Naive thymus-derived CD4-positive, alpha-beta T cell (primary cell): ENCODE data around the gene TRIM26. TPM values are rescaled to one million over a fixed set of nuclear protein-coding genes. Genes with fewer than 3 reads are reported as not detected.

Experiments
- ATAC-seq: fragments of 150-1000 bp; cut with Tn5 transposase; 2 replicates; pipeline ENCODE4 v1.10.0; 2021; ENCODE audit warnings: mild to moderate bottlenecking, moderate library complexity
- CTCF ChIA-PET: fragments of 350-600 bp; sonication (Branson Sonifier 250); formaldehyde crosslinking; loops from one replicate; lab custom pipeline; 2021; ENCODE audit warnings: antibody characterized with exemption; lab: Charles Lee
- POLR2A ChIA-PET: fragments of 350-600 bp; sonication (Branson Sonifier 250); formaldehyde crosslinking; loops from one replicate; lab custom pipeline; 2021; ENCODE audit warnings: antibody characterized with exemption, inconsistent platforms; lab: Charles Lee
- DNase-seq, 9 donors: peaks; one replicate each; pipeline versions ENCODE4 v3.0.0 to v3.0.0-alpha.2; 2020 to 2022; ENCODE audit warnings: mixed read lengths in 1 of 9
- H3K27ac ChIP-seq: one replicate; pipeline ENCODE4 v1.7.0; 2013; ENCODE audit warnings: mild to moderate bottlenecking, low read depth, low read length, moderate library complexity
- H3K27me3 ChIP-seq, 2 donors: one replicate each; pipeline ENCODE4 v1.7.0; 2013; ENCODE audit warnings: low read length in 2 of 2, mild to moderate bottlenecking in 2 of 2, moderate library complexity in 2 of 2; ENCODE audit not compliant: control insufficient read depth in 2 of 2, insufficient read depth in 2 of 2
- H3K36me3 ChIP-seq, 3 experiments: 1 replicate in 2 of 3; 2 replicates in 1 of 3; pipeline ENCODE4 v1.7.0; 2013; ENCODE audit warnings: low read length in 3 of 3, mild to moderate bottlenecking in 3 of 3, moderate library complexity in 1 of 3; ENCODE audit not compliant: insufficient read depth in 3 of 3, control insufficient read depth in 2 of 3
- H3K4me1 ChIP-seq, 2 donors: one replicate each; pipeline ENCODE4 v1.7.0; 2013; ENCODE audit warnings: low read length in 2 of 2, mild to moderate bottlenecking in 2 of 2, moderate library complexity in 1 of 2; ENCODE audit not compliant: control insufficient read depth in 2 of 2, insufficient read depth in 2 of 2
- H3K4me3 ChIP-seq: 2 replicates; pipeline ENCODE4 v1.7.0; 2013; ENCODE audit warnings: mild to moderate bottlenecking, low read length
- H3K9me3 ChIP-seq, 3 experiments: 1 replicate in 2 of 3; 2 replicates in 1 of 3; pipeline ENCODE4 v1.7.0; 2013; ENCODE audit warnings: low read length in 3 of 3; ENCODE audit not compliant: control insufficient read depth in 2 of 3
- H3K27ac Mint-ChIP-seq, 9 donors: one replicate each; pipeline ENCODE4 v1.8.0; 2020 to 2022; ENCODE audit warnings: mixed read lengths in 9 of 9, mild to moderate bottlenecking in 8 of 9, moderate library complexity in 5 of 9, inconsistent platforms in 2 of 9
- H3K27me3 Mint-ChIP-seq, 5 donors: one replicate each; pipeline ENCODE4 v1.8.0; 2021 to 2022; ENCODE audit warnings: mixed read lengths in 5 of 5, mild to moderate bottlenecking in 1 of 5
- H3K36me3 Mint-ChIP-seq, 5 donors: one replicate each; pipeline ENCODE4 v1.8.0; 2020 to 2022; ENCODE audit warnings: mixed read lengths in 5 of 5, mild to moderate bottlenecking in 3 of 5, inconsistent platforms in 1 of 5
- H3K4me1 Mint-ChIP-seq, 7 donors: one replicate each; pipeline ENCODE4 v1.8.0; 2020 to 2022; ENCODE audit warnings: mixed read lengths in 7 of 7, mild to moderate bottlenecking in 3 of 7, inconsistent platforms in 1 of 7
- H3K4me3 Mint-ChIP-seq, 10 donors: one replicate each; pipeline ENCODE4 v1.8.0; 2020 to 2022; ENCODE audit warnings: mild to moderate bottlenecking in 10 of 10, mixed read lengths in 10 of 10, moderate library complexity in 6 of 10, inconsistent platforms in 2 of 10
- H3K9me3 Mint-ChIP-seq, 11 donors: one replicate each; pipeline ENCODE4 v1.8.0; 2020 to 2022; ENCODE audit warnings: mixed read lengths in 11 of 11, mild to moderate bottlenecking in 4 of 11, inconsistent platforms in 1 of 11, moderate library complexity in 1 of 11
- intact Hi-C, 2 donors: fragments of 100-400 bp; cut with micrococcal nuclease; formaldehyde crosslinking; loops; one replicate each; pipeline ENCODE4 v1.15.1; 2023
- polyA plus RNA-seq, 2 donors: library from polyadenylated mRNA; unstranded; fragments of 300-500 nt; fragmentation: Illumina TruSeq; gene quantifications; one replicate each; pipeline ENCODE4 v1.2.3, GENCODE V29; 2021
- total RNA-seq, 6 experiments: library from RNA in 5 of 6; stranded (reverse) in 5 of 6; gene quantifications; 1 replicate in 5 of 6; 2 replicates in 1 of 6; pipeline ENCODE4 v1.2.3 and lab custom pipeline; 2021 to 2026

Gene TRIM26
- total and polyA plus RNA-seq, 7 experiments from 2014 or later: 23.0 to 73.1 (median 47.6) TPM

GRCh38 chr6:30198166-30199084 lies 14.8 kb downstream of the TRIM26 start:
- H3K27ac Mint-ChIP-seq: peak overlapping the region in 1 of 9 donors; percentile 28

DNA sequence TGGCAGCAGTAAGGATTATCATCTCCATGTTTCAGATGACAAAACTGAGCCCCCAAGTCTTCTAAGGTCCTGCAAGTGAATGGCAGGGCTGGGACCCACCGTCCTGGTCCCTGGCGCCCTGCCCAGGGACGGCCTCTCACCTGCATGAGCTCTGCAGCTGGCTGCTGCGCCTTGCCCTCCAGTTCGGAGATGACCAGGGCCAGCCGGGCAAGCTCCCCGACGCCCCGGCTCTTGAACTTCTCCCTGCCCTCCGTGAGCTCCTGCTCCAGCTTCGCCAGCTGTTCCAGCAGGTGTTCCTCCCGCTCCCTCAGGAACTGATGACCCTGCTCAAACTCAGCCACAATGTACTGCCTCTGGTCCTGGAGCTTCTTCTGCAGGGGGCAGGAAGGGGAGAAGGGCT lies 16.8 kb downstream of the TRIM26 start:
- H3K27ac ChIP-seq: no peak overlapping the region
- H3K9me3 Mint-ChIP-seq: peaks cover 0 to 1% (median 0%) of the 10 kb centered on the region in 11 donors
- H3K4me1 ChIP-seq: peaks cover 0 to 5% of the 10 kb centered on the region in 2 donors
- H3K27ac Mint-ChIP-seq: no peak overlapping the region
- H3K27me3 Mint-ChIP-seq: no peaks in the 10 kb centered on the region
- no peak for ATAC-seq
- DNase-seq: no peak
- peaks cover 9 to 23% (median 13%) of the 10 kb centered on the region in 7 donors for H3K4me1 Mint-ChIP-seq
- POLR2A ChIA-PET: no interaction called here
- no peak overlapping the region for H3K4me3 ChIP-seq
- no peaks in the 10 kb centered on the region for H3K9me3 ChIP-seq
- H3K36me3 ChIP-seq: peaks cover 21 to 76% (median 28%) of the 10 kb centered on the region in 3 experiments
- intact Hi-C loops: no loop called here
- H3K27me3 ChIP-seq: no peaks in the 10 kb centered on the region
- peaks cover 5 to 50% (median 11%) of the 10 kb centered on the region in 5 donors for H3K36me3 Mint-ChIP-seq
- CTCF ChIA-PET: no interaction called here
- no peak overlapping the region for H3K4me3 Mint-ChIP-seq

More at GRCh38 chr6:30198166-30199084, 14.8 kb downstream of the TRIM26 start:
- Histone ChIP-seq H3K27ac (no peak overlapping the region), H3K27me3 (no peaks in the 10 kb centered on the region), H3K4me3 (no peak overlapping the region), H3K4me1 (peaks cover 3 to 5% of the 10 kb centered on the region in 2 donors), H3K36me3 (peaks cover 21 to 64% (median 28%) of the 10 kb centered on the region in 3 experiments), H3K9me3 (no peaks in the 10 kb centered on the region)
- H3K4me1 Mint-ChIP-seq: peaks cover 24 to 37% (median 28%) of the 10 kb centered on the region in 7 donors
- DNase-seq: no peak
- peaks cover 0 to 1% (median 0%) of the 10 kb centered on the region in 11 donors for H3K9me3 Mint-ChIP-seq
- intact Hi-C loops: no loop called here
- ATAC-seq: no peak
- peaks cover 5 to 40% (median 11%) of the 10 kb centered on the region in 5 donors for H3K36me3 Mint-ChIP-seq
- H3K27me3 Mint-ChIP-seq: no peaks in the 10 kb centered on the region
- ChIA-PET POLR2A (no interaction called here), CTCF (no interaction called here)
- no peak overlapping the region for H3K4me3 Mint-ChIP-seq

- peaks cover 0 to 5% of the 10 kb centered on the region in 2 donors for H3K4me1 ChIP-seq
- H3K9me3 ChIP-seq: no peaks in the 10 kb centered on the region
- H3K27me3 ChIP-seq: no peaks in the 10 kb centered on the region
- Mint-ChIP-seq H3K27me3 (no peaks in the 10 kb centered on the region), H3K4me1 (peaks cover 5 to 18% (median 9%) of the 10 kb centered on the region in 7 donors), H3K4me3 (no peak overlapping the region), H3K27ac (peak overlapping the region in 3 of 9 donors; percentile 23 to 48 (median 38)), H3K36me3 (peaks cover 5 to 54% (median 11%) of the 10 kb centered on the region in 5 donors), H3K9me3 (peaks cover 0 to 1% (median 0%) of the 10 kb centered on the region in 11 donors)
- ATAC-seq (no peak), DNase-seq (no peak)
- POLR2A ChIA-PET: no interaction called here
- H3K4me3 ChIP-seq: no peak overlapping the region
- CTCF ChIA-PET: no interaction called here
- H3K27ac ChIP-seq: no peak overlapping the region
- intact Hi-C loops: no loop called here
- H3K36me3 ChIP-seq: peaks cover 21 to 77% (median 27%) of the 10 kb centered on the region in 3 experiments
Measured at GRCh38 chr6:30195951-30196350, 17.3 kb downstream of the TRIM26 start.

- Mint-ChIP-seq H3K27me3 (no peaks in the 10 kb centered on the region), H3K4me3 (no peak overlapping the region), H3K27ac (peak overlapping the region in 8 of 9 donors; percentile 18 to 48 (median 34)), H3K36me3 (peaks cover 5 to 54% (median 16%) of the 10 kb centered on the region in 5 donors), H3K9me3 (peaks cover 0 to 1% (median 0%) of the 10 kb centered on the region in 11 donors), H3K4me1 (peaks cover 0 to 12% (median 3%) of the 10 kb centered on the region in 7 donors)
- Histone ChIP-seq H3K4me3 (no peak overlapping the region), H3K36me3 (peaks cover 21 to 77% (median 22%) of the 10 kb centered on the region in 3 experiments), H3K27ac (no peak overlapping the region), H3K9me3 (no peaks in the 10 kb centered on the region), H3K4me1 (no peaks in the 10 kb centered on the region), H3K27me3 (no peaks in the 10 kb centered on the region)
- ChIA-PET CTCF (no interaction called here), POLR2A (interaction anchor here (1.0 to 1.1 kb wide), 2 partner anchors 11 to 18 kb away, joined by 3 to 4 read pairs; partner anchors contain the start of gene TRIM26)
- intact Hi-C loops: no loop called here
- no peak for DNase-seq
- no peak for ATAC-seq
Measured at GRCh38 chr6:30194797-30195690, 18.2 kb downstream of the TRIM26 start.

- peak overlapping the region in 3 of 9 donors; percentile 11 to 69 (median 15) for H3K27ac Mint-ChIP-seq
Measured at GRCh38 chr6:30192076-30192475, 21.1 kb downstream of the TRIM26 start.

DNA sequence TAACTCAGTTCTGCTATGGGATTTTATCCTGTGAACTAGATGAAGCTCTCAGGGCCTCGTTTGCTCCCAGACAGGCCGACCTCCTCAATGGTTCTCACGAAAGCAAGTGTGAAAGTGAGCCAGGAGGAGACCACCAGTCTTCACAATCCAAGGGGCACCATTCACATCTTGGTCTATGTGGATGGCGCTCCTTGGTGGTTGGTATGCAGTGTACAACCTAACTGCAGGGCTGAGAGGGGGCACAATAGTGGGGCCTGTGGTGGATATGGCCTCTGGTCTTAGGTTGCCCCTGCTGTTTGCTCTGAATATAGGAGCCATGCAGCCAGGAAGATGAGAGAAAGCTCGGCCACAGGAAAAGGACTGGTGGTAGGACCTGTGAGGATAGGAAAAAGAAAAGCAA lies 24.7 kb downstream of the TRIM26 start:
- Histone ChIP-seq H3K9me3 (no peaks in the 10 kb centered on the region), H3K27me3 (no peaks in the 10 kb centered on the region), H3K27ac (no peak overlapping the region), H3K4me3 (no peak overlapping the region), H3K4me1 (no peaks in the 10 kb centered on the region), H3K36me3 (peaks cover 11 to 77% (median 12%) of the 10 kb centered on the region in 3 experiments)
- POLR2A ChIA-PET: no interaction called here
- H3K9me3 Mint-ChIP-seq: no peaks in the 10 kb centered on the region
- H3K4me3 Mint-ChIP-seq: no peak overlapping the region
- peak overlapping the region in 3 of 9 donors; percentile 40 to 50 (median 48) for H3K27ac Mint-ChIP-seq
- CTCF ChIA-PET: interaction anchor here (0.8 to 1.5 kb wide), 2 partner anchors 31 to 53 kb away, joined by 3 read pairs; partner anchors contain the start of gene TRIM40
- no peak for DNase-seq
- H3K27me3 Mint-ChIP-seq: no peaks in the 10 kb centered on the region
- intact Hi-C loops: no loop called here
- ATAC-seq: no peak
- peaks cover 4 to 67% (median 32%) of the 10 kb centered on the region in 5 donors for H3K36me3 Mint-ChIP-seq
- H3K4me1 Mint-ChIP-seq: no peaks in the 10 kb centered on the region

More at GRCh38 chr6:30192076-30192475, 21.1 kb downstream of the TRIM26 start:
- intact Hi-C loops: no loop called here
- Histone ChIP-seq H3K27ac (no peak overlapping the region), H3K27me3 (no peaks in the 10 kb centered on the region), H3K9me3 (no peaks in the 10 kb centered on the region), H3K4me1 (no peaks in the 10 kb centered on the region), H3K36me3 (peaks cover 13 to 74% (median 25%) of the 10 kb centered on the region in 3 experiments), H3K4me3 (no peak overlapping the region)
- Mint-ChIP-seq H3K27me3 (no peaks in the 10 kb centered on the region), H3K36me3 (peaks cover under 1 to 65% (median 29%) of the 10 kb centered on the region in 5 donors), H3K4me1 (peaks cover 0 to 7% (median 0%) of the 10 kb centered on the region in 7 donors), H3K9me3 (peaks cover 0 to 1% (median 0%) of the 10 kb centered on the region in 11 donors), H3K4me3 (no peak overlapping the region)
- CTCF ChIA-PET: no interaction called here
- DNase-seq: no peak
- POLR2A ChIA-PET: interaction anchor here (0.6 kb wide), 1 partner anchor 27 kb away, joined by 3 read pairs; no protein-coding TSS in a partner anchor
- no peak for ATAC-seq
